HG03575 (cell line): Measurements from ENCODE around the gene ECT2.
"Not testable (repeated sequence)": the region's sequence is repeated elsewhere in the genome, so short reads cannot be mapped to it uniquely, and the experiment has no call there.

Experiments used
- ATAC-seq: cut with Tn5 transposase; IDR thresholded peaks from one replicate; pipeline ENCODE4 v1.9.1; 2021; ENCODE audit not compliant: unreplicated experiment, insufficient number of reproducible peaks, low FRiP score; ENCODE audit errors: extremely low read depth

The ECT2 gene

DNA sequence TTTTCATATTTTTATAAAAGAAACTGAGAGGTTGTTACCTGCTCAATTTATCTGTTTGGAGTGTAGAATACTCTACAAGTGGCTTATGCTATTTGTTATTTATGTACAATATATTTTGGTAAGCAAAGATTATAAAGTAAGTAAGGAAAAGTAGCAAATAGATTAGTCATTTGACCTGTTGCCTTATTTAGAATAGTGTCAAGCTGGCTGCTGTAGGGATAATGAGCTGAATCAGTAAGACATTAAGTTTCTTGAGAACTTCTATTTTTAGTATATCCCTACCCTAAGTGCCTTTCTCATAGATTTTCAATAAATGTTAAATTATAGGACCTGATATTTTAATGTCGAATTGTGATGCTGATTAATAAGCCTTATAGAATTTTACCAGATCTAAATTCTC is 37.2 kb downstream of the ECT2 start:
- ATAC-seq, result no peak

GRCh38 chr3:172799246-172799645 is 48.7 kb downstream of the ECT2 start:
- ATAC-seq, result no peak

- ATAC-seq, result no peak
These were observed 49.6 kb downstream of the ECT2 start for GRCh38 chr3:172800156-172800555.

- ATAC-seq, result no peak
These were observed 53.0 kb downstream of the ECT2 start for GRCh38 chr3:172803489-172803888.

GRCh38 chr3:172804323-172804722 is 53.8 kb downstream of the ECT2 start:
- ATAC-seq, result no peak

DNA sequence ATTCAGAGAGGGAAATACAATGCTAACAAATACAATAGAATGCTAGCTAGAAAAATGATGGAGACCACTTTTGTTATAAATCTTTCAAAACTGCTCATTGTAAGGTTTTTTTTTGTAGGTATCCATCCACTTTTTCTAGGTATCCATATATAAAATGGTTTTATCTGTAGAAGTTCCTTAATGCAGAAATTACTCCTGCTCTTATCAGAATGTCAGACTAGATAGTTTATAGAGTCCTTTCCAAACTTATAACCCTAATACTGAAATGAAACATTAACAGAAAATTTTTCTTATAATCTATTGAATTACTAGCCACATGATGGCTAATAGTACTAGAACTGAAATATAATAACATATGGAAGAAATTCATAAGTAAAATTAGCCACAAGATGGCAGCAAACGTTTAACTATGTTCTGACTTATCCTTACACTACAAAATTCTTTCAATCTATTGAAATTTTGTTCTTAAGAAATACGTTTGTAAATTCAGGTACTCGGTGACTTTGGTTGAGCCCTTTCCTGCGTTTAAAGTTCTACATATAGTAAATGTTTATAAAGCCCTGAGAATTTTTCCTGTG is 58.5 kb downstream of the ECT2 start:
- ATAC-seq, result no peak

DNA sequence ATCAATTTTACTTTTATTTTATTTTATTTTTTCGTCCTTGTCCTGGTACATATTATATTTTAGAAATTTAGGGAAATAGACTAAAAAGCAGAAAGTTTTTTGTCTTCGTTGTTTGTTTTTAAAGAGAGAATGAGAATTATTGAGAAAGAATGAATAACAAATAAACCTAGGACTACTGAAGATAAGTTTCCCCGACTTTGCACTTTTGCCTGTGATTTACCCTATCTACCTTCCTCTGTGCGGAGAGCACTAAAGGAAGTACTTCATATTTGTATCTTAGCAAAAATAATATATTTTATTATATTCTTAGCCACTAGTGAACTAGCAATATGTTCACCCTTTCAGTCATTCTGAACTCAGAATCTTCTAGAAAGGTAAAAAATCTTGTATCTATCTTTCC is 60.6 kb downstream of the ECT2 start:
- no peak for ATAC-seq

GRCh38 chr3:172813462-172813861 is 62.9 kb downstream of the ECT2 start:
- ATAC-seq, result no peak

DNA sequence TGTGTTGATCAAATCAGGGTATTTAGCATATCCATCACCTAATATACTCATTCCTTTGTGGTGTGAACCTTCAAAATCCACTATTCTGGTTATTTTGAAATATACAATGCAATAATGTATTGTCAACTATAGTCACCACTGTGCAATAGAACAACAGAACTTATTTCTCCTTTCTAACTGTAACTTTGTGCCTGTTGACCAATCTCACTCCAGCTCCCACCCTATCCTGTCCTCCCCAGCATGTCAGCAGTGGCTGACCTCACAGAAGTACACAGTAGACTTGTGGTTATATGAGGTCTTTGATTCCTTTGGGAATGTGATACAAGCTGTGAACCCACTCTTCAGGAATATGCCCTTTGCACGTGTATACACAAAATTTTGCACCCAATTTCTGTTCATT is 64.2 kb downstream of the ECT2 start:
- no peak for ATAC-seq

DNA sequence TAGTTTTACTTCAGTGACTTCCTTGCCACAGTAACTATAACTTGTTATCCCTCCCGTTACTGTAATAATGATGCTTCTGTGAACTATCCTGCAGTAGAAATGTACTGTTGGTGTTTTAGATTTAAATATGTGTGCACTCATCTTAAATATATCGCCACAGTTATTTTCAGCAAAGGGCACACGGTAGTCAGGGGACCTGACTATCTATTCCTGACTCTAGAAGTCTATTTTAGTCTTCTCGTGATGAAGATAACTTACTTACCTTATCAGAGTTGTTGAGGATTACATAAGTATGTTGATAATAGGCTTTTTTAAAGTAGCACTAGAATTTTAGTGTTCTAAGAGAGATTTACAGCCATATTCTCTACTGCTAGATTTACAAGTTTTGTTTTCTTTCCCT is 65.3 kb downstream of the ECT2 start:
- no peak for ATAC-seq

- no peak for ATAC-seq
These were observed 65.8 kb downstream of the ECT2 start for GRCh38 chr3:172816281-172816680.

GRCh38 chr3:172816968-172817367 is 66.4 kb downstream of the ECT2 start:
- no peak for ATAC-seq

DNA sequence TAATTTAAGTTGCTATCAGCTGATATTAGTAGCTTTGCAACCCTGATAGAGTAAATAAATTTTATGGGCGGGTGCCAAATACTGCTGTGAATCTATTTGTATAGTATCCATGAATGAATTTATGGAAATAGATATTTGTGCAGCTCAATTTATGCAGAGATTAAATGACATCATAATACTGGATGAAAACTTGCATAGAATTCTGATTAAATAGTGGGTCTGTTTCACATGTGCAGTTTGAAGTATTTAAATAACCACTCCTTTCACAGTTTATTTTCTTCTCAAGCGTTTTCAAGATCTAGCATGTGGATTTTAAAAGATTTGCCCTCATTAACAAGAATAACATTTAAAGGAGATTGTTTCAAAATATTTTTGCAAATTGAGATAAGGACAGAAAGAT is 70.0 kb downstream of the ECT2 start:
- ATAC-seq, result no peak

DNA sequence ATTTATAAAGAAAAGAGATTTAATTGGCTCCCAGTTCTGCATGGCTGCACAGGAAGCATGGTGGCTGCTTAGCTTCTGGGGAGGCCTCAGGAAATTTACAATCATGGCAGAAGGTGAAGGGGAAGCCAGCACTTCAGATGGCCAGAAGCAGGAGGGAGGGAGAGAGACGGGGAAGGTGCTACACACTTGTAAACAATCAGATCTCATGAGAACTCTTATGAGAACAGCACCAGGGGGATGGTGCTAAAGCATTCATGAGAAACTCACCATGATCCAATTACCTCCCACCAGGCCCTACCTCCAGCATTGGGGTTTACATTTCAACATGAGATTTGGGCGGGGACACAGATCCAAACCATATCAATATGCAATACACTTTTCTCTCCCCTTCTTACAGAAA is 73.7 kb downstream of the ECT2 start:
- ATAC-seq, result no peak

- not testable (repeated sequence) for ATAC-seq
These were observed 76.7 kb downstream of the ECT2 start for GRCh38 chr3:172827231-172827630.

DNA sequence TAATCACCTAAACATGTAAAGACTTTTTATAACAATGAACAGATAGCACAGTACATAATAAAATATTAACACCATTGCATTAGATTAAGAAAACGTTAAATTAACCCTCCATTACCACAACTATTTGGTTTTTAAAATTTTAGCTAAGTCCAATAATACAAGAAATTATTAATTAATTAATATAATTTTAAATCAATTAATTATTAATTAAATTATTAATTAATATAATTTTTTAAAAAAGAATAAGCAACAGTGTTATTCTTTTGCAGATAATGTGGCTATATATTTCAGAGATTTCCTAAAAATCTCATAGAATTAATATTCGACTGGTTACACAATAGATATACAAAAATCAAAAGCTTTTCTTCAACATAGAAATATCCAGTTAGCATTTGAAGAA is 82.5 kb downstream of the ECT2 start:
- ATAC-seq, result no peak

GRCh38 chr3:172836390-172836997 is 86.0 kb downstream of the ECT2 start:
- no peak for ATAC-seq

- no peak for ATAC-seq
These were observed 89.2 kb downstream of the ECT2 start for GRCh38 chr3:172839679-172840078.

DNA sequence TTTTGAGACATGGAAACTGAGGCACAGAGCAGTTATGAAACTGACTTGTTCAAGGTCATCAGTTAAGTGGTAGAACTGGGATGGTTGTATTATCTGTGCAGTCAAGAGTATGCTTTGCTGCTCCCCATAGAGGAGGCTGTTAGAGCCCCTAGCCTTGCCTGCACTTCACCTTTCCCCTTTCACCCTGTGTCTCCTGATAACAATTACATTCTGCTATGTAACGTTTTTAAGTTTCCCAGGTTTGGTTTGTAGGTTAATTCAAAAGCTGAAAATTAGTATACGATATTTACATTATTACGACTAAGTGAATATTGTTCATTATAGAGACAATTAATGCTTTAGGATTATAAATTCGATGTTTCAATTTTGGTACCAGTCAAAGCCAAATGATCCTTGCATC is 89.9 kb downstream of the ECT2 start:
- no peak for ATAC-seq

- no peak for ATAC-seq
These were observed 90.4 kb downstream of the ECT2 start for GRCh38 chr3:172840913-172841312.

DNA sequence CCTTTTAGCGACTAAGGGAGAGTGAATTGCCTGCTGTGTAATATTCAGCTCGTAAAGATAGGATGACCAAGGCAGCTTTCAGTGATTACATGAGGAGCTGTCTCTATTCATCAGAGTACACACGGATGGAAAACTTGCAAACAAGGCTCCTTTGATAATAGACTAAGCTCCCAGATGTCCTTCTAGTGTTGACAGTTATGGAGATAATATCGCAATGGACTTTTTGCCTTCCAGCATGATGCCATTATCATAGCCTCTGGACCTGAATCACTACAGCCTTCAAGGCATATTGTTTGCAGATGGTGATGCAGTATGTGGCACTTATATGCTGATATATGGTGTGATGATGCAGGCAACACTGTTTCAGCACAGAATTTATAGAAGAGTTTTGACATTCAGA is 93.9 kb downstream of the ECT2 start:
- no peak for ATAC-seq
